Hepatocyte (in vitro differentiated cells): ENCODE measurements around the gene TANGO2.

Experiments used
- EZH2 ChIP-seq: fragments of 200-600 bp; sonication (generic); IDR thresholded peaks from 2 replicates; pipeline ENCODE4 v1.6.1; 2016; ENCODE audit warnings: antibody characterized with exemption, mild to moderate bottlenecking, borderline replicate concordance
- TF ChIP-seq, protein P1 (sequence below): fragments of 200-600 bp; sonication (generic); IDR thresholded peaks from 2 replicates; pipeline ENCODE4 v1.5.1; 2016; ENCODE audit warnings: antibody characterized with exemption, mild to moderate bottlenecking; ENCODE audit not compliant: poor library complexity

DNA sequence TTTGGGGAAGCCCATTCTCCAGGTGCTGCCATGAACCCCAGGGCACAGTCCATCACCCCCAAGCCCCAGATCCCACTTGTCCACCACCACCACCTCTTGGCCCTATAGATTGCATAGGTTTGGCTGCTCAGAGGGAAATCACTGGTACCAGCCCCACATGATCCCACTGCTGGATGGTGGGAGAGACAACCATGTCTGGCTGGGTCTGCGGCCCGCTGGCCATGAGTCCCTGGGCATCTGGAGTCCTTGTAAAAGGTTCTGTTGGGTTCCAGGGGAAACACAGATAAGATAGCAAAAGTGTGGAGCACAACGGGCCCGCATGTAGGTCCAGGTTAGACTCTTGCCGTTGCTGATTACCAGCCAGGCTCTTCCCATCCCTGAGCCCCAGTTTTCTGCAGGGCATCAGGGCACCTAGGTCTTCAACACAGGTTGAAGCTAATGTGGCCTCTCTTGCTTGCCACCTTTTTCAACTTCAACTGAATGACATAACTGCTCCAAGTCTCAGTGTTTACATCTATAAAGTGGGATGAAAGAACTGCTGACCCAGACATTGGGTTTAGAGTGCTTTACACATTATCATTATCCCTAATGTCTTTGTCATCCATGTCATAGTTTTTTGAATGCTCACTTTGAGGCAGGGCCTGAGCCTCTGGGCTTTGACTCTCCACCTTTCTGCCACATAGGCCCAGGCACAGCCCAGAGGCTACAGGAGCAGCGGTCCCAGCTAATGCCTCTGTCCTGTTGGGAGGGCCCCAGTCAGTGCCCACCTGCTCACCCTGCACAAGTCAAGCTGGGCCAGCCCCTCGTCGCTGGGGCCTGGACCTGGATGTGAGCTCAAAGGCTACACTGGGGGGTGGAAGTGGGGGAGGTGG lies 1.0 kb upstream of the TANGO2 start:
- TF ChIP-seq EZH2, result no peak
- TF ChIP-seq, protein P1, sequence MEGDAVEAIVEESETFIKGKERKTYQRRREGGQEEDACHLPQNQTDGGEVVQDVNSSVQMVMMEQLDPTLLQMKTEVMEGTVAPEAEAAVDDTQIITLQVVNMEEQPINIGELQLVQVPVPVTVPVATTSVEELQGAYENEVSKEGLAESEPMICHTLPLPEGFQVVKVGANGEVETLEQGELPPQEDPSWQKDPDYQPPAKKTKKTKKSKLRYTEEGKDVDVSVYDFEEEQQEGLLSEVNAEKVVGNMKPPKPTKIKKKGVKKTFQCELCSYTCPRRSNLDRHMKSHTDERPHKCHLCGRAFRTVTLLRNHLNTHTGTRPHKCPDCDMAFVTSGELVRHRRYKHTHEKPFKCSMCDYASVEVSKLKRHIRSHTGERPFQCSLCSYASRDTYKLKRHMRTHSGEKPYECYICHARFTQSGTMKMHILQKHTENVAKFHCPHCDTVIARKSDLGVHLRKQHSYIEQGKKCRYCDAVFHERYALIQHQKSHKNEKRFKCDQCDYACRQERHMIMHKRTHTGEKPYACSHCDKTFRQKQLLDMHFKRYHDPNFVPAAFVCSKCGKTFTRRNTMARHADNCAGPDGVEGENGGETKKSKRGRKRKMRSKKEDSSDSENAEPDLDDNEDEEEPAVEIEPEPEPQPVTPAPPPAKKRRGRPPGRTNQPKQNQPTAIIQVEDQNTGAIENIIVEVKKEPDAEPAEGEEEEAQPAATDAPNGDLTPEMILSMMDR, result no peak
